ENCODE results near the gene ARV1. TPM values are rescaled to one million over a fixed set of nuclear protein-coding genes. Genes with fewer than 3 reads are reported as not detected.

Gene ARV1
- total RNA-seq, 1 experiment from 2014 or later = 8.0 TPM

DNA sequence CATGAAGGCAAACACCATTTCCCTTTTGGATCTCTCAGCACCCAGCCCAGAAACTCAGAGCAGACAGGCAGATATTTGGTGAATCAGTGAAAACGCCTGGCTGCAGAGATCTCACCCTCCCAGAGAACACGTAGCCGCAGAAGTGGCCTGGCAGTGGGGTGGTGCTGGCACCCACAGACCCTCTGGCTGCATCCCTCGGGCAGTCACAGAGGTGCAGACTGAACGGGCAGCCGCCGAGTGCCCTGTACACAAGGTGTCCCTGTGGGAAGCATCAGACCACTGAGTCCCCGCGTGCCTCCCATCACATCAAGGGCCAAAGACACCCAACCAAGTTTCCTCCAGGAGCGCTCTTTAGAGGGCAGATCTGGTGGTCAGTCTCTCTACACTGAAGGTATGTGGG is 49.1 kb downstream of the ARV1 start:
- no peak overlapping the region for H3K4me3 Mint-ChIP-seq
- no peaks in the 10 kb centered on the region for H3K36me3 Mint-ChIP-seq (ENCODE audit: insufficient read depth in 1 of 3, low read depth in 3 of 3)
- no peaks in the 10 kb centered on the region for H3K79me2 ChIP-seq (ENCODE audit: insufficient read depth, low read length)
- H2BK12ac ChIP-seq (ENCODE audit: insufficient read length, low read depth, low read length) = no peak overlapping the region
- H4K20me1 ChIP-seq (ENCODE audit: control insufficient read depth, insufficient read depth, insufficient read length) = no peaks in the 10 kb centered on the region
- no peak overlapping the region for H3K27ac Mint-ChIP-seq
- no peak overlapping the region for H3K14ac ChIP-seq (ENCODE audit: insufficient read depth, low read length)
- H3K23me2 ChIP-seq (ENCODE audit: insufficient read length, low read depth, low read length, poor library complexity, severe bottlenecking) = no peaks in the 10 kb centered on the region
- no peak overlapping the region for H3K23ac ChIP-seq (ENCODE audit: insufficient read length, low read depth, low read length)
- no peak overlapping the region for H2AFZ ChIP-seq (ENCODE audit: low read length)
- no peaks in the 10 kb centered on the region for H3K9me3 Mint-ChIP-seq
- no peak overlapping the region for H3K56ac ChIP-seq (ENCODE audit: insufficient read length, low read depth, low read length)
- no peak overlapping the region for H2AK5ac ChIP-seq (ENCODE audit: insufficient read length, low read length)
- H2BK5ac ChIP-seq (ENCODE audit: insufficient read length, low read length) = no peak overlapping the region
- no peak overlapping the region for H4K91ac ChIP-seq (ENCODE audit: insufficient read length, low read depth, low read length)
- no peak overlapping the region for H3K4me2 ChIP-seq (ENCODE audit: insufficient read depth, insufficient read length, low read length)
- H3K27me3 Mint-ChIP-seq (ENCODE audit: low read depth) = peaks cover 86% of the 10 kb centered on the region
- H3K18ac ChIP-seq (ENCODE audit: insufficient read length, low read depth, low read length) = no peak overlapping the region
- H4K5ac ChIP-seq (ENCODE audit: insufficient read length, low read depth, low read length) = no peak overlapping the region
- TF ChIP-seq, protein P1, sequence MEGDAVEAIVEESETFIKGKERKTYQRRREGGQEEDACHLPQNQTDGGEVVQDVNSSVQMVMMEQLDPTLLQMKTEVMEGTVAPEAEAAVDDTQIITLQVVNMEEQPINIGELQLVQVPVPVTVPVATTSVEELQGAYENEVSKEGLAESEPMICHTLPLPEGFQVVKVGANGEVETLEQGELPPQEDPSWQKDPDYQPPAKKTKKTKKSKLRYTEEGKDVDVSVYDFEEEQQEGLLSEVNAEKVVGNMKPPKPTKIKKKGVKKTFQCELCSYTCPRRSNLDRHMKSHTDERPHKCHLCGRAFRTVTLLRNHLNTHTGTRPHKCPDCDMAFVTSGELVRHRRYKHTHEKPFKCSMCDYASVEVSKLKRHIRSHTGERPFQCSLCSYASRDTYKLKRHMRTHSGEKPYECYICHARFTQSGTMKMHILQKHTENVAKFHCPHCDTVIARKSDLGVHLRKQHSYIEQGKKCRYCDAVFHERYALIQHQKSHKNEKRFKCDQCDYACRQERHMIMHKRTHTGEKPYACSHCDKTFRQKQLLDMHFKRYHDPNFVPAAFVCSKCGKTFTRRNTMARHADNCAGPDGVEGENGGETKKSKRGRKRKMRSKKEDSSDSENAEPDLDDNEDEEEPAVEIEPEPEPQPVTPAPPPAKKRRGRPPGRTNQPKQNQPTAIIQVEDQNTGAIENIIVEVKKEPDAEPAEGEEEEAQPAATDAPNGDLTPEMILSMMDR (conservative IDR thresholded peaks at IDR 0.05) = no peak
- no peak overlapping the region for H3T11ph ChIP-seq (ENCODE audit: low read length)
- H3K27ac ChIP-seq (ENCODE audit: insufficient read length, low read depth, low read length) = no peak overlapping the region
- WGBS (ENCODE audit: extremely low coverage, insufficient read length, low lambda C conversion rate) = no CpG with 5 or more reads among the region's 10 CpGs
- DNase-seq = no peak
- no peaks in the 10 kb centered on the region for H3K9me3 ChIP-seq (ENCODE audit: control insufficient read depth, low read depth, low read length)
- H3K27me3 ChIP-seq (ENCODE audit: insufficient read depth, low read length) = no peaks in the 10 kb centered on the region; the same call in 1 of the 2 replicates
- H3K4ac ChIP-seq (ENCODE audit: low read depth, low read length) = no peak overlapping the region
- peaks cover 8 to 11% of the 10 kb centered on the region in 2 experiments for H3K4me1 Mint-ChIP-seq
- H4K8ac ChIP-seq (replicated peaks; ENCODE audit: insufficient read length, low read depth, low read length) = no peak overlapping the region
- no peak overlapping the region for H2BK120ac ChIP-seq (ENCODE audit: low read depth, low read length, poor library complexity, severe bottlenecking)
- no peaks in the 10 kb centered on the region for H3K4me1 ChIP-seq (ENCODE audit: insufficient read depth, low read length)
- H2BK15ac ChIP-seq (ENCODE audit: low read depth, low read length) = no peak overlapping the region
- H3K79me1 ChIP-seq (ENCODE audit: insufficient read depth, low read depth, low read length, poor library complexity, severe bottlenecking) = no peaks in the 10 kb centered on the region
- H3K9ac ChIP-seq (ENCODE audit: extremely low read depth, insufficient read length, low read length) = no peak overlapping the region
- no peak overlapping the region for H2BK20ac ChIP-seq (ENCODE audit: low read depth, low read length, poor library complexity, severe bottlenecking)
